ENCODE results near the gene PEX11B. TPM values are rescaled to one million over a fixed set of nuclear protein-coding genes. Genes with fewer than 3 reads are reported as not detected.

The PEX11B gene
- total and polyA plus RNA-seq, 2 experiments from 2014 or later: 7.4 to 9.1 TPM

DNA sequence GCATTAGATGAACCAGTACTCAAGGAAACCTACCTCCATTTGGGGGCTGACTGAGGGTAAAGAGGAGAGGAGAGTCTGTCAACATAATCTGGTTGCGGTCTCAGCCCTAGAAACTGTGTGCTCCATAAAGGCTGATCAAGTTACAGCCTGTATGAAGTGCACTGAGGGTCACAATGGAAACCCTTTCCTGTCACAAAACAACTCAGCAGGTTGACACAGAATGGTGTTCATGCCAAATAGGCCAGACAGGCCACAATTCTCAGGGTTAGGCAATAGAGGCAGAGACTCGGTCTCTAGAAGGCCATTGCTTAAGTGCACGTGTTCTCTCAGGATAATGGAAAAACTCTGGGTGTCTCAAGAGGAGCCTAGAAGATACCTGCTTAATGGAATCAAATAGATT, 28.8 kb downstream of the PEX11B start:
- H3K27ac ChIP-seq (ENCODE audit: low read depth): no peak overlapping the region
- H3K4me1 ChIP-seq (ENCODE audit: insufficient read depth): peaks cover 15% of the 10 kb centered on the region; the same call in 1 of the 2 replicates
- no peak for ATAC-seq
- no peaks in the 10 kb centered on the region for H3K36me3 ChIP-seq (ENCODE audit: insufficient read depth)
- no peak for TF ChIP-seq EZH2phosphoT487 (IDR thresholded peaks at IDR 0.05; ENCODE audit: unreplicated experiment)
- no peaks in the 10 kb centered on the region for H3K9me2 ChIP-seq (ENCODE audit: insufficient read depth)
- H3K27ac Mint-ChIP-seq: no peak overlapping the region
- no peak overlapping the region for H2AFZ ChIP-seq
- H3K4me3 Mint-ChIP-seq: no peak overlapping the region
- H3K36me3 Mint-ChIP-seq (ENCODE audit: low read depth): no peaks in the 10 kb centered on the region
- peaks cover 14% of the 10 kb centered on the region for H3K27me3 ChIP-seq (ENCODE audit: insufficient read depth)
- DNase-seq (ENCODE audit: low spot score): no peak
- H4K20me1 ChIP-seq (replicated peaks; ENCODE audit: insufficient read depth): no peaks in the 10 kb centered on the region
- peaks cover 26% of the 10 kb centered on the region; the same call in 2 of the 3 replicates for H3K4me1 Mint-ChIP-seq
- no peaks in the 10 kb centered on the region for H3F3A ChIP-seq (replicated peaks; ENCODE audit: low read depth)
- no peaks in the 10 kb centered on the region for H3K79me2 ChIP-seq (replicated peaks; ENCODE audit: insufficient read depth)
- no peak overlapping the region for H3K4me2 ChIP-seq
- peaks cover 14% of the 10 kb centered on the region for H3K27me3 Mint-ChIP-seq (ENCODE audit: insufficient read depth, low read depth, poor library complexity)
- no peaks in the 10 kb centered on the region for H3K9me3 Mint-ChIP-seq
- no peak overlapping the region for H3K4me3 ChIP-seq

DNA sequence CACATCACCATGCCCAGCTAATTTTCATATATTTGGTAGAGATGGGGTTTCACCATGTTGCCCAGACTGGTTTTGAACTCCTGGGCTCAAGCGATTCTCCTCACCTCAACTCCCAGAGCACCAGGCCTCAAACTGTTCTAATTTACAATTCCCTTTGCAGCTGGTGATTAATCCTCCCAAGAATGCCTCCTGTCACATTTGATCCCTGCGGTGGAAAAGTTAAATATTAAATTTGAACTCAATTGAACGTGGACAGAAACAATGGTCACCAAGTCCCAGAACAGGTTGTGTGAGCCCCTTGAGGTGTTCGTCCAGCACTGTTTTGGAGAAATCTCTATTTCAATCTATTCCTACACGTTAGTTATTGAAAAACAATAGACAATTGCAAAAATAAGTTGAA, 30.9 kb downstream of the PEX11B start:
- no peak overlapping the region for H3K4me3 ChIP-seq
- TF ChIP-seq, protein P1, sequence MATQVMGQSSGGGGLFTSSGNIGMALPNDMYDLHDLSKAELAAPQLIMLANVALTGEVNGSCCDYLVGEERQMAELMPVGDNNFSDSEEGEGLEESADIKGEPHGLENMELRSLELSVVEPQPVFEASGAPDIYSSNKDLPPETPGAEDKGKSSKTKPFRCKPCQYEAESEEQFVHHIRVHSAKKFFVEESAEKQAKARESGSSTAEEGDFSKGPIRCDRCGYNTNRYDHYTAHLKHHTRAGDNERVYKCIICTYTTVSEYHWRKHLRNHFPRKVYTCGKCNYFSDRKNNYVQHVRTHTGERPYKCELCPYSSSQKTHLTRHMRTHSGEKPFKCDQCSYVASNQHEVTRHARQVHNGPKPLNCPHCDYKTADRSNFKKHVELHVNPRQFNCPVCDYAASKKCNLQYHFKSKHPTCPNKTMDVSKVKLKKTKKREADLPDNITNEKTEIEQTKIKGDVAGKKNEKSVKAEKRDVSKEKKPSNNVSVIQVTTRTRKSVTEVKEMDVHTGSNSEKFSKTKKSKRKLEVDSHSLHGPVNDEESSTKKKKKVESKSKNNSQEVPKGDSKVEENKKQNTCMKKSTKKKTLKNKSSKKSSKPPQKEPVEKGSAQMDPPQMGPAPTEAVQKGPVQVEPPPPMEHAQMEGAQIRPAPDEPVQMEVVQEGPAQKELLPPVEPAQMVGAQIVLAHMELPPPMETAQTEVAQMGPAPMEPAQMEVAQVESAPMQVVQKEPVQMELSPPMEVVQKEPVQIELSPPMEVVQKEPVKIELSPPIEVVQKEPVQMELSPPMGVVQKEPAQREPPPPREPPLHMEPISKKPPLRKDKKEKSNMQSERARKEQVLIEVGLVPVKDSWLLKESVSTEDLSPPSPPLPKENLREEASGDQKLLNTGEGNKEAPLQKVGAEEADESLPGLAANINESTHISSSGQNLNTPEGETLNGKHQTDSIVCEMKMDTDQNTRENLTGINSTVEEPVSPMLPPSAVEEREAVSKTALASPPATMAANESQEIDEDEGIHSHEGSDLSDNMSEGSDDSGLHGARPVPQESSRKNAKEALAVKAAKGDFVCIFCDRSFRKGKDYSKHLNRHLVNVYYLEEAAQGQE (IDR thresholded peaks at IDR 0.05; ENCODE audit: unreplicated experiment): no peak
- TF ChIP-seq EZH2phosphoT487 (IDR thresholded peaks at IDR 0.05; ENCODE audit: unreplicated experiment) (no peak), JUNB (IDR thresholded peaks at IDR 0.05; ENCODE audit: unreplicated experiment) (no peak), STAT1 (IDR thresholded peaks at IDR 0.05; ENCODE audit: unreplicated experiment) (no peak), CREB1 (CRISPR knock-in tag; IDR thresholded peaks at IDR 0.05; ENCODE audit: low read depth) (no peak), ZNF331 (CRISPR knock-in tag; IDR thresholded peaks at IDR 0.05; ENCODE audit: low read depth) (no peak), ZNF114 (CRISPR knock-in tag; IDR thresholded peaks at IDR 0.05) (no peak), NANOG (IDR thresholded peaks at IDR 0.05; ENCODE audit: borderline replicate concordance) (no peak)
- TF ChIP-seq, protein P2, sequence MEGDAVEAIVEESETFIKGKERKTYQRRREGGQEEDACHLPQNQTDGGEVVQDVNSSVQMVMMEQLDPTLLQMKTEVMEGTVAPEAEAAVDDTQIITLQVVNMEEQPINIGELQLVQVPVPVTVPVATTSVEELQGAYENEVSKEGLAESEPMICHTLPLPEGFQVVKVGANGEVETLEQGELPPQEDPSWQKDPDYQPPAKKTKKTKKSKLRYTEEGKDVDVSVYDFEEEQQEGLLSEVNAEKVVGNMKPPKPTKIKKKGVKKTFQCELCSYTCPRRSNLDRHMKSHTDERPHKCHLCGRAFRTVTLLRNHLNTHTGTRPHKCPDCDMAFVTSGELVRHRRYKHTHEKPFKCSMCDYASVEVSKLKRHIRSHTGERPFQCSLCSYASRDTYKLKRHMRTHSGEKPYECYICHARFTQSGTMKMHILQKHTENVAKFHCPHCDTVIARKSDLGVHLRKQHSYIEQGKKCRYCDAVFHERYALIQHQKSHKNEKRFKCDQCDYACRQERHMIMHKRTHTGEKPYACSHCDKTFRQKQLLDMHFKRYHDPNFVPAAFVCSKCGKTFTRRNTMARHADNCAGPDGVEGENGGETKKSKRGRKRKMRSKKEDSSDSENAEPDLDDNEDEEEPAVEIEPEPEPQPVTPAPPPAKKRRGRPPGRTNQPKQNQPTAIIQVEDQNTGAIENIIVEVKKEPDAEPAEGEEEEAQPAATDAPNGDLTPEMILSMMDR (conservative IDR thresholded peaks at IDR 0.05; ENCODE audit: low read depth in 2 of 2): no peak

More for the DNA sequence above, 30.9 kb downstream of the PEX11B start:
- H3K36me3 ChIP-seq (ENCODE audit: insufficient read depth): no peaks in the 10 kb centered on the region
- no peak overlapping the region for H3K4me2 ChIP-seq
- H3K4me1 Mint-ChIP-seq: peaks cover 26% of the 10 kb centered on the region; the same call in 2 of the 3 replicates
- H3K27me3 Mint-ChIP-seq (ENCODE audit: insufficient read depth, low read depth, poor library complexity): peaks cover 18% of the 10 kb centered on the region
- no peaks in the 10 kb centered on the region for H3K9me3 Mint-ChIP-seq
- ATAC-seq (no peak), DNase-seq (ENCODE audit: low spot score) (no peak)
- H3K27me3 ChIP-seq (ENCODE audit: insufficient read depth): peaks cover 29% of the 10 kb centered on the region
- 0 out of 2 replicates have a peak overlapping the region, but pooled peaks have one; percentile 28 for H2AFZ ChIP-seq
- H3K4me3 Mint-ChIP-seq: no peak overlapping the region
- H3K27ac Mint-ChIP-seq: no peak overlapping the region
- H3K79me2 ChIP-seq (replicated peaks; ENCODE audit: insufficient read depth): no peaks in the 10 kb centered on the region
- H3K27ac ChIP-seq (ENCODE audit: low read depth): no peak overlapping the region
- no peaks in the 10 kb centered on the region for H3F3A ChIP-seq (replicated peaks; ENCODE audit: low read depth)
- H3K4me1 ChIP-seq (ENCODE audit: insufficient read depth): peaks cover 13% of the 10 kb centered on the region; the same call in 1 of the 2 replicates
- H3K9me2 ChIP-seq (ENCODE audit: insufficient read depth): no peaks in the 10 kb centered on the region
- H4K20me1 ChIP-seq (replicated peaks; ENCODE audit: insufficient read depth): no peaks in the 10 kb centered on the region
- no peaks in the 10 kb centered on the region for H3K36me3 Mint-ChIP-seq (ENCODE audit: low read depth)
